ENCODE measurements around the gene RERE. TPM values are rescaled to one million over a fixed set of nuclear protein-coding genes. Genes with fewer than 3 reads are reported as not detected.

RERE gene
- polyA plus RNA-seq, 1 of the 3 experiments (the other 2 are of a cell fraction) = 8.1 TPM

- Histone ChIP-seq H3K27me3 (ENCODE audit: insufficient read depth) (no peaks in the 10 kb centered on the region), H3K79me2 (ENCODE audit: insufficient read depth) (peaks cover 8% of the 10 kb centered on the region), H3K4me1 (ENCODE audit: control insufficient read depth in 1 of 2, insufficient read depth in 2 of 2, low read depth in 1 of 2, low read length in 1 of 2) (peaks cover 51 to 53% of the 10 kb centered on the region in 2 experiments; a peak in 3 of 4 replicates), H3K9me3 (no peaks in the 10 kb centered on the region), H3K4me3 (ENCODE audit: low read depth in 2 of 2, low read length in 1 of 2) (no peak overlapping the region), H2AFZ (ENCODE audit: low read depth) (no peak overlapping the region), H3F3A (replicated peaks; ENCODE audit: insufficient read depth) (peaks cover 42% of the 10 kb centered on the region), H4K20me1 (ENCODE audit: insufficient read depth) (peaks cover 6% of the 10 kb centered on the region; the same call in 1 of the 2 replicates), H3K9ac (no peak overlapping the region), H3K27ac (ENCODE audit: low read depth in 2 of 2, low read length in 1 of 2) (no peak overlapping the region), H3K36me3 (replicated peaks in 1 of 2; ENCODE audit: control insufficient read depth in 1 of 2, insufficient read depth in 2 of 2, low read length in 1 of 2) (no peaks in the 10 kb centered on the region), H3K9me2 (no peaks in the 10 kb centered on the region), H3K4me2 (no peak overlapping the region)
- ChIA-PET POLR2A (interaction anchor here (0.6 to 1.5 kb wide), 2 partner anchors 13 to 140 kb away, joined by 4 to 9 read pairs; no protein-coding TSS in a partner anchor), CTCF (interaction anchor here (0.6 to 3.7 kb wide), 5 partner anchors 10 to 239 kb away, joined by 3 to 29 read pairs (median 16); no protein-coding TSS in a partner anchor)
- DNase-seq = no peak
- 100% methylated on average over 6 of the region's 6 CpGs for WGBS (ENCODE audit: low lambda C conversion rate)
- TF ChIP-seq USF1 (IDR thresholded peaks at IDR 0.05; ENCODE audit: borderline replicate concordance, low read depth) (no peak), ELF1 (IDR thresholded peaks at IDR 0.05) (no peak), PBX3 (IDR thresholded peaks at IDR 0.05) (no peak), USF2 (IDR thresholded peaks at IDR 0.05; ENCODE audit: borderline replicate concordance, low read depth, low read length) (no peak), FOXM1 (IDR thresholded peaks at IDR 0.05; ENCODE audit: low read depth) (no peak), NFIC (IDR thresholded peaks at IDR 0.05; ENCODE audit: borderline replicate concordance) (no peak), MEF2A (IDR thresholded peaks at IDR 0.05; ENCODE audit: borderline replicate concordance, low read depth) (no peak), TAF1 (IDR thresholded peaks at IDR 0.05; ENCODE audit: borderline replicate concordance, low read depth, low read length) (no peak)
These were observed 109.2 kb downstream of the RERE start for GRCh38 chr1:8708259-8708658.

- no peaks in the 10 kb centered on the region for H3K36me3 ChIP-seq (replicated peaks in 1 of 2; ENCODE audit: control insufficient read depth in 1 of 2, insufficient read depth in 2 of 2, low read length in 1 of 2)
- DNase-seq = peak; percentile 75
- no peaks in the 10 kb centered on the region for H3K27me3 ChIP-seq (ENCODE audit: insufficient read depth)
- peaks cover 34% of the 10 kb centered on the region for H3F3A ChIP-seq (replicated peaks; ENCODE audit: insufficient read depth)
- peak overlapping the region; percentile 31; the same call in 1 of the 2 replicates for H3K9ac ChIP-seq
- peak overlapping the region; percentile 45 to 80; a peak in 2 of 4 replicates for H3K27ac ChIP-seq (ENCODE audit: low read depth in 2 of 2, low read length in 1 of 2)
- peak overlapping the region; percentile 41; the same call in 1 of the 2 replicates for H3K4me2 ChIP-seq
- H2AFZ ChIP-seq (ENCODE audit: low read depth) = no peak overlapping the region
- H3K79me2 ChIP-seq (ENCODE audit: insufficient read depth) = peaks cover 16% of the 10 kb centered on the region
- POLR2A ChIA-PET = interaction anchor here (0.8 to 1.5 kb wide), 3 partner anchors 48 to 172 kb away, joined by 3 to 9 read pairs (median 5); partner anchors contain the start of gene ENO1
- H3K4me3 ChIP-seq (ENCODE audit: low read depth in 2 of 2, low read length in 1 of 2) = peak overlapping the region in 1 of 2 experiments; percentile 13; a peak in 1 of 4 replicates
- WGBS (ENCODE audit: low lambda C conversion rate) = 4% methylated on average over 3 of the region's 3 CpGs
- no peaks in the 10 kb centered on the region for H3K9me2 ChIP-seq
- CTCF ChIA-PET = interaction anchor here (0.6 to 3.7 kb wide), 10 partner anchors 11 to 356 kb away, joined by 3 to 29 read pairs (median 4); no protein-coding TSS in a partner anchor
- peaks cover 43 to 47% of the 10 kb centered on the region in 2 experiments; a peak in 3 of 4 replicates for H3K4me1 ChIP-seq (ENCODE audit: control insufficient read depth in 1 of 2, insufficient read depth in 2 of 2, low read depth in 1 of 2, low read length in 1 of 2)
- peaks cover 6% of the 10 kb centered on the region; the same call in 1 of the 2 replicates for H4K20me1 ChIP-seq (ENCODE audit: insufficient read depth)
- no peaks in the 10 kb centered on the region for H3K9me3 ChIP-seq
- TF ChIP-seq EZH2phosphoT487 (IDR thresholded peaks at IDR 0.05; ENCODE audit: borderline replicate concordance, low read depth) = no peak
- peak; percentile 40; the same call in 1 of the 2 replicates for TF ChIP-seq NFIC (IDR thresholded peaks at IDR 0.05; ENCODE audit: borderline replicate concordance)
- no peak for TF ChIP-seq FOXM1 (IDR thresholded peaks at IDR 0.05; ENCODE audit: low read depth)
- TF ChIP-seq YY1 (IDR thresholded peaks at IDR 0.05; ENCODE audit: low read depth) = no peak
- peak; percentile 94 for TF ChIP-seq CHD2 (IDR thresholded peaks at IDR 0.05; ENCODE audit: low read length, partially characterized antibody)
- TF ChIP-seq POLR2AphosphoS5 (IDR thresholded peaks at IDR 0.05; ENCODE audit: low read depth, low read length) = peak; percentile 94
- TF ChIP-seq PBX3 (IDR thresholded peaks at IDR 0.05) = peak; percentile 98
- TF ChIP-seq NRF1 (IDR thresholded peaks at IDR 0.05; ENCODE audit: low read depth, low read length) = no peak
- no peak for TF ChIP-seq ZBTB33 (IDR thresholded peaks at IDR 0.05; ENCODE audit: borderline replicate concordance, low read depth)
- TF ChIP-seq EP300 (IDR thresholded peaks at IDR 0.05; ENCODE audit: borderline replicate concordance in 1 of 2, low read depth in 1 of 2, low read length in 1 of 2) = peak; percentile 39 to 100; a peak in 3 of 4 replicates
- no peak for TF ChIP-seq IRF3 (IDR thresholded peaks at IDR 0.05; ENCODE audit: low read depth, low read length)
- no peak for TF ChIP-seq USF2 (IDR thresholded peaks at IDR 0.05; ENCODE audit: borderline replicate concordance, low read depth, low read length)
- peak; percentile 88 for TF ChIP-seq JUND (IDR thresholded peaks at IDR 0.05)
These were observed 110.4 kb downstream of the RERE start for GRCh38 chr1:8706995-8707396.

Measured in SK-N-SH (cell line).